ENCODE results near the gene ALDH1L2. TPM values are rescaled to one million over a fixed set of nuclear protein-coding genes. Genes with fewer than 3 reads are reported as not detected.

The ALDH1L2 gene
- total RNA-seq, 1 donor from 2014 or later = 2.7 TPM

DNA sequence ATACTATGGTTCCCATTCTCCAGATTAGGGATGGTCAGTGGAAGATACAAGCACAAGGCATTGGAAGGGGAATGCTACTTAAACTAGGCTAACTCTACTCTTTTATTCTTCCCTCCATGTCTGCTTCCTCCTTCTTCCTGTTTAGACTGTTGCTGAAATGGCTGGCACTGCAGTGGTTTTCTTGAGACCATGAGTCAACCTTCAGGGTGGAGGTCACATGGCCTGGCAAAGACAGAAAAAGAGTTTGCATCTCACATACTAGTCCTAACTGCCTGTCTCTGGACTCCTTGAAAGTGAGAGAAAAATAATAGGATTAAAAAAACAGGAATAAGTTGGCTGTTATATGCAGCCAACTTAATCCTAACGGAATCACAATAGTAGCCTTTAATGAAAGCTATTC is 37.0 kb downstream of the ALDH1L2 start:
- no peak overlapping the region for H3K4me3 Mint-ChIP-seq
- DNase-seq (ENCODE audit: extremely low spot score, unreplicated experiment) = no peak
- H3K4me1 Mint-ChIP-seq (ENCODE audit: unreplicated experiment) = peaks cover 4% of the 10 kb centered on the region
- H3K9me3 Mint-ChIP-seq = no peaks in the 10 kb centered on the region
- H3K27me3 Mint-ChIP-seq = no peaks in the 10 kb centered on the region
- no peak overlapping the region for H3K27ac Mint-ChIP-seq
- H3K36me3 Mint-ChIP-seq = no peaks in the 10 kb centered on the region
- TF ChIP-seq, protein P1, sequence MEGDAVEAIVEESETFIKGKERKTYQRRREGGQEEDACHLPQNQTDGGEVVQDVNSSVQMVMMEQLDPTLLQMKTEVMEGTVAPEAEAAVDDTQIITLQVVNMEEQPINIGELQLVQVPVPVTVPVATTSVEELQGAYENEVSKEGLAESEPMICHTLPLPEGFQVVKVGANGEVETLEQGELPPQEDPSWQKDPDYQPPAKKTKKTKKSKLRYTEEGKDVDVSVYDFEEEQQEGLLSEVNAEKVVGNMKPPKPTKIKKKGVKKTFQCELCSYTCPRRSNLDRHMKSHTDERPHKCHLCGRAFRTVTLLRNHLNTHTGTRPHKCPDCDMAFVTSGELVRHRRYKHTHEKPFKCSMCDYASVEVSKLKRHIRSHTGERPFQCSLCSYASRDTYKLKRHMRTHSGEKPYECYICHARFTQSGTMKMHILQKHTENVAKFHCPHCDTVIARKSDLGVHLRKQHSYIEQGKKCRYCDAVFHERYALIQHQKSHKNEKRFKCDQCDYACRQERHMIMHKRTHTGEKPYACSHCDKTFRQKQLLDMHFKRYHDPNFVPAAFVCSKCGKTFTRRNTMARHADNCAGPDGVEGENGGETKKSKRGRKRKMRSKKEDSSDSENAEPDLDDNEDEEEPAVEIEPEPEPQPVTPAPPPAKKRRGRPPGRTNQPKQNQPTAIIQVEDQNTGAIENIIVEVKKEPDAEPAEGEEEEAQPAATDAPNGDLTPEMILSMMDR (conservative IDR thresholded peaks at IDR 0.05) = no peak

DNA sequence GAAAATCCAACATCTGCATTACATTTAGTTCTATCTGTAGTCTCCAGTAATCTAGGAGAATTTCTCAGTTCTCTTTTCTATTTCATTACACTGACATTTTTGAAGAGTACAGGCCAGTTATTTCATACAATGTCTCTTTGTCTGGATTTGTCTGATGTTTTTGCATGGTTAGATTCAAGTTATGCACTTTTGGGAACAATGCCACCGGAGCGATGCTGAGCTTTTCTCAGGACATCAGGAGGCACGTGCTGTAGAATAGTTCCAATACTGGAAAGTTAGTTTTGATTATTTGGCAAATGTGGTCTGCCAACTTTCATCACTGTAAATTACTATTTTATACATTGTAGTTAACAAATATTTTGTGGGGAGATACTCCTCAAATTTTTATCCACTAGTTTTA is 43.1 kb downstream of the ALDH1L2 start:
- H3K27ac Mint-ChIP-seq = no peak overlapping the region
- TF ChIP-seq, protein P1 (conservative IDR thresholded peaks at IDR 0.05) = no peak
- no peaks in the 10 kb centered on the region for H3K27me3 Mint-ChIP-seq
- no peak for DNase-seq (ENCODE audit: extremely low spot score, unreplicated experiment)
- no peaks in the 10 kb centered on the region for H3K9me3 Mint-ChIP-seq
- H3K4me3 Mint-ChIP-seq = no peak overlapping the region
- H3K36me3 Mint-ChIP-seq = no peaks in the 10 kb centered on the region
- H3K4me1 Mint-ChIP-seq (ENCODE audit: unreplicated experiment) = peaks cover 6% of the 10 kb centered on the region

DNA sequence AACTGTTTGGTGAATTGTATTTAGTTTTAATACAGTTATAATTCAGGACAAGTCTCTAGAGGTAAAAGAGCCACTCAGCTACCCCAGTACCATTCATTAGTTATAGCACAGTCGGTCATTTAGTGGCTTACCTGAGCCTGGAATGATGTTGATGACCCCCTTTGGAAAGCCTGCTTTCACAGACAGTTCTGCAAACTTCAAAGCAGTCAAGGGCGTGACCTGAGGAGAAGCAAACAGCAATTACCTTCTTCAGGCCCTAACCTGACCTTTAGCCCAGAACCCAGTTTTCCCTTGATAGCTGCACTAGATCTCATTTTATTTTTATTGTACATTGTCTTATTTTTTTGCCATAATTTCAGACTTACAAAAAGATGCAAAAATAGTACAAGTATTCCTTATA is 43.8 kb downstream of the ALDH1L2 start:
- Mint-ChIP-seq H3K36me3 (no peaks in the 10 kb centered on the region), H3K27ac (no peak overlapping the region), H3K4me3 (no peak overlapping the region), H3K9me3 (no peaks in the 10 kb centered on the region), H3K4me1 (ENCODE audit: unreplicated experiment) (peaks cover 6% of the 10 kb centered on the region), H3K27me3 (no peaks in the 10 kb centered on the region)
- TF ChIP-seq, protein P1 (conservative IDR thresholded peaks at IDR 0.05) = no peak
- DNase-seq (ENCODE audit: extremely low spot score, unreplicated experiment) = no peak

DNA sequence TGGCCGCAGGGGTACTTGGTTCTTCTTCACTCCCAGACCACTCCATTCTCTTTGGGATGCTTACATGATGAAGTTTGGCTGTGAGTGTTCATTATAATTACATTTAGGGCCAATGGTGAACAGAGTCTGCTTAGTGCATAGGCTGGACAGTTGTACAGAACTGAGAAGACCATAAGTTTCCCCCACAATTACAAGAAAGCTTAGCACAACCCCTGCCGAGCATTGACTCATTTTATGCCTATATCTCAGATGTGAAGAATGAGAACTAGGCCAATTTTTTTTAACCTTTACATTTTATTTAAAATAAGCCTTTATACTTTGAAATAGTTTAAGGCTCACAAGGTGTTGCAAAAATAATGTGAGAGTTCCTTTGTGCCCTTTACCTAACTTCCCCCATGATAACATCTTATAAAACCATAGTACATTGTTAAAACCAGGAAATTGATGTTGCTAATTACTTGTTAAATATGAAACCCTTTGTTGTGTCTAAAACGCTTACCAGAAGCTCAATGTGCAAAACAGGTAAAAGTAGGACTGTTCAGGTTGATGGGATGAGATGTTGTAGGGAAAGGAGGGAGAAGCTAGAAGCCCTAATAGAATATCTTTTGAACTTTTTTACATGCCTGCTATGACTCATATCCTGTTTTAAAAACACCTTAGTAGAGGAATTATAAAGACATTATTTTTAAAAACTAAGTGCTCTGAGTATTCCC is 47.2 kb downstream of the ALDH1L2 start:
- Mint-ChIP-seq H3K9me3 (no peaks in the 10 kb centered on the region), H3K27me3 (no peaks in the 10 kb centered on the region), H3K36me3 (no peaks in the 10 kb centered on the region), H3K27ac (no peak overlapping the region), H3K4me3 (no peak overlapping the region), H3K4me1 (ENCODE audit: unreplicated experiment) (peaks cover 12% of the 10 kb centered on the region)
- TF ChIP-seq, protein P1 (conservative IDR thresholded peaks at IDR 0.05) = no peak
- no peak for DNase-seq (ENCODE audit: extremely low spot score, unreplicated experiment)

DNA sequence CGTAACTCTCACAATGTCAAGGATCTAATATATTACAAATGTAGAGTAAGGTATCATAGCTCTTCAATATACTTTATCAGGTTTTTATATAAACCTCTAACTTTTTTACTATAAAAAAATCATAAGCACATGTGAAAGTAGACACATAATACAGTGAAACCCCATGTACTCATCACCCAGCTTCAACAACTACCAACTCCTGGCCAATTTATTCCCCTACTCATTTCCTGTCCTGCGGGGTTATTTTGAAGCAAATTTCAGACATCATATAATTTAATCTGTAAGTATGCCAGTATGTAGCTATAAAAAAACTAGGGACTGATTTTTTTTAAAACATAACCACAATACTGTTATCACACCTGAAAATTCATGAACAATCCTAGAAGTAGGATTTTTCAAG is 50.4 kb downstream of the ALDH1L2 start:
- Mint-ChIP-seq H3K9me3 (no peaks in the 10 kb centered on the region), H3K4me3 (no peak overlapping the region), H3K4me1 (ENCODE audit: unreplicated experiment) (peaks cover 6% of the 10 kb centered on the region), H3K36me3 (peaks cover 4% of the 10 kb centered on the region), H3K27me3 (no peaks in the 10 kb centered on the region), H3K27ac (no peak overlapping the region)
- DNase-seq (ENCODE audit: extremely low spot score, unreplicated experiment) = no peak
- TF ChIP-seq, protein P1 (conservative IDR thresholded peaks at IDR 0.05) = no peak

All from type B pancreatic cell (in vitro differentiated cells).